KMS-11 (cell line): ENCODE measurements around the gene C9orf153.

ENCODE experiments used
- H2AFZ ChIP-seq: fragments of 200-600 bp; sonication (generic); 2 replicates; pipeline ENCODE4 v1.6.1; 2016; ENCODE audit warnings: antibody characterized with exemption, mixed run types, low read depth
- H3K27ac ChIP-seq: fragments of 200-600 bp; sonication (generic); 2 replicates; pipeline ENCODE4 v1.6.1; 2016; ENCODE audit warnings: mild to moderate bottlenecking, mixed run types
- H3K27me3 ChIP-seq: fragments of 200-600 bp; sonication (generic); 2 replicates; pipeline ENCODE4 v1.6.1; 2017; ENCODE audit warnings: mild to moderate bottlenecking, low read depth, mixed run types, moderate library complexity; ENCODE audit not compliant: insufficient read depth
- H3K36me3 ChIP-seq: fragments of 200-600 bp; sonication (generic); 2 replicates; pipeline ENCODE4 v1.6.1; 2017; ENCODE audit warnings: mild to moderate bottlenecking, mixed run types; ENCODE audit not compliant: insufficient read depth
- H3K4me1 ChIP-seq: fragments of 200-600 bp; sonication (generic); 2 replicates; pipeline ENCODE4 v1.6.1; 2016; ENCODE audit warnings: mild to moderate bottlenecking, low read depth, mixed run types; ENCODE audit not compliant: poor library complexity, severe bottlenecking
- H3K4me2 ChIP-seq: fragments of 200-600 bp; sonication (generic); 2 replicates; pipeline ENCODE4 v1.7.0; 2016; ENCODE audit warnings: mild to moderate bottlenecking, mixed run types
- H3K4me3 ChIP-seq: fragments of 200-600 bp; sonication (generic); IDR thresholded peaks from 2 replicates; pipeline ENCODE4 v1.6.1; 2017; ENCODE audit warnings: low read depth, low read length, mixed read lengths; ENCODE audit not compliant: insufficient read depth
- H3K79me2 ChIP-seq: fragments of 200-600 bp; sonication (generic); 2 replicates; pipeline ENCODE4 v1.6.1; 2016; ENCODE audit warnings: low read depth, mixed run types; ENCODE audit not compliant: insufficient read depth
- H3K9ac ChIP-seq: fragments of 200-600 bp; sonication (generic); 2 replicates; pipeline ENCODE4 v1.6.1; 2016; ENCODE audit warnings: mild to moderate bottlenecking, mixed run types
- H4K20me1 ChIP-seq: fragments of 200-600 bp; sonication (generic); 2 replicates; pipeline ENCODE4 v1.6.1; 2016; ENCODE audit warnings: mild to moderate bottlenecking, mixed run types; ENCODE audit not compliant: insufficient read depth
- CTCF ChIP-seq: fragments of 200-600 bp; sonication (generic); conservative IDR thresholded peaks from 2 replicates; pipeline ENCODE4 v1.6.1; 2017; ENCODE audit warnings: low read depth, mild to moderate bottlenecking, antibody characterized with exemption, low read length, moderate library complexity, mixed read lengths

Gene C9orf153

GRCh38 chr9:86263876-86264275 lies 4.4 kb upstream of the C9orf153 start:
- Histone ChIP-seq H2AFZ (no peak overlapping the region), H3K36me3 (no peaks in the 10 kb centered on the region), H3K27ac (no peak overlapping the region), H3K4me1 (no peaks in the 10 kb centered on the region), H3K4me2 (no peak overlapping the region), H3K9ac (no peak overlapping the region), H3K79me2 (peaks cover 3% of the 10 kb centered on the region; the same call in 1 of the 2 replicates), H3K4me3 (no peak overlapping the region), H3K27me3 (no peaks in the 10 kb centered on the region), H4K20me1 (no peaks in the 10 kb centered on the region)
- no peak for TF ChIP-seq CTCF

GRCh38 chr9:86262492-86262891 lies 3.0 kb upstream of the C9orf153 start:
- Histone ChIP-seq H3K27ac (no peak overlapping the region), H3K4me3 (no peak overlapping the region), H3K36me3 (no peaks in the 10 kb centered on the region), H3K4me1 (no peaks in the 10 kb centered on the region), H4K20me1 (no peaks in the 10 kb centered on the region), H3K4me2 (no peak overlapping the region), H3K27me3 (no peaks in the 10 kb centered on the region), H3K9ac (no peak overlapping the region), H3K79me2 (no peaks in the 10 kb centered on the region), H2AFZ (no peak overlapping the region)
- TF ChIP-seq CTCF = no peak

GRCh38 chr9:86257391-86257790 lies 2.1 kb downstream of the C9orf153 start:
- Histone ChIP-seq H3K27ac (no peak overlapping the region), H3K4me2 (no peak overlapping the region), H3K4me3 (no peak overlapping the region), H3K9ac (no peak overlapping the region), H3K27me3 (no peaks in the 10 kb centered on the region), H2AFZ (no peak overlapping the region), H3K79me2 (no peaks in the 10 kb centered on the region), H3K4me1 (no peaks in the 10 kb centered on the region), H4K20me1 (no peaks in the 10 kb centered on the region), H3K36me3 (no peaks in the 10 kb centered on the region)
- TF ChIP-seq CTCF = no peak

GRCh38 chr9:86256653-86257052 lies 2.8 kb downstream of the C9orf153 start:
- no peaks in the 10 kb centered on the region for H3K4me1 ChIP-seq
- no peaks in the 10 kb centered on the region for H3K36me3 ChIP-seq
- H2AFZ ChIP-seq = no peak overlapping the region
- no peak overlapping the region for H3K4me2 ChIP-seq
- no peaks in the 10 kb centered on the region for H4K20me1 ChIP-seq
- no peak overlapping the region for H3K9ac ChIP-seq
- no peak overlapping the region for H3K4me3 ChIP-seq
- H3K27me3 ChIP-seq = no peaks in the 10 kb centered on the region
- no peak for TF ChIP-seq CTCF
- no peak overlapping the region for H3K27ac ChIP-seq
- H3K79me2 ChIP-seq = no peaks in the 10 kb centered on the region
